Midbrain (tissue), 1 donor: ENCODE measurements around the gene EFL1.

Experiments
- DNase-seq: peaks from one replicate; lab custom pipeline; 2025; lab: John Stamatoyannopoulos, UW

The EFL1 gene

GRCh38 chr15:82081914-82082762 lies 180.4 kb downstream of the EFL1 start:
- no peak for DNase-seq

GRCh38 chr15:82080774-82081173 lies 181.8 kb downstream of the EFL1 start:
- DNase-seq, result no peak
